D341Med (cell line): ENCODE results near the gene OR4D1.
"Not testable (repeated sequence)": the region's sequence is repeated elsewhere in the genome, so short reads cannot be mapped to it uniquely, and the experiment has no call there.

ENCODE experiments used
- DNase-seq: peaks from one replicate; pipeline ENCODE4 v3.0.0; 2012; ENCODE audit warnings: low spot score

OR4D1 gene

GRCh38 chr17:58147930-58148434 is at the start of gene OR4D1:
Gene OR4D1 (plus strand): TSS chr17:58148384. CDS start chr17:58155154, 6,770 bp downstream.
- DNase-seq, result no peak

GRCh38 chr17:58100506-58100905 is 47.7 kb upstream of the OR4D1 start:
- DNase-seq, result no peak

- DNase-seq, result not testable (repeated sequence)
Measured at GRCh38 chr17:58101898-58102297, 46.3 kb upstream of the OR4D1 start.

- DNase-seq, result no peak
Measured at GRCh38 chr17:58105093-58105492, 43.1 kb upstream of the OR4D1 start.

- DNase-seq, result no peak
Measured at GRCh38 chr17:58107306-58107705, 40.9 kb upstream of the OR4D1 start.

- DNase-seq, result no peak
Measured at GRCh38 chr17:58109197-58109596, 39.0 kb upstream of the OR4D1 start.

GRCh38 chr17:58110012-58110411 is 38.2 kb upstream of the OR4D1 start:
- DNase-seq, result no peak

- DNase-seq, result no peak
Measured at GRCh38 chr17:58111676-58112075, 36.5 kb upstream of the OR4D1 start.

- DNase-seq, result peak; percentile 89
Measured at GRCh38 chr17:58112970-58113631, 35.1 kb upstream of the OR4D1 start.

- DNase-seq, result no peak
Measured at GRCh38 chr17:58113947-58114346, 34.2 kb upstream of the OR4D1 start.

- DNase-seq, result no peak
Measured at GRCh38 chr17:58117382-58117781, 30.8 kb upstream of the OR4D1 start.

- no peak for DNase-seq
Measured at GRCh38 chr17:58119491-58119890, 28.7 kb upstream of the OR4D1 start.

GRCh38 chr17:58120195-58120822 is 27.9 kb upstream of the OR4D1 start:
- no peak for DNase-seq

- peak; percentile 70 for DNase-seq
Measured at GRCh38 chr17:58121925-58122324, 26.3 kb upstream of the OR4D1 start.

GRCh38 chr17:58127846-58128245 is 20.3 kb upstream of the OR4D1 start:
- no peak for DNase-seq

- DNase-seq, result not testable (repeated sequence)
Measured at GRCh38 chr17:58132697-58133096, 15.5 kb upstream of the OR4D1 start.

GRCh38 chr17:58136669-58137279 is 11.4 kb upstream of the OR4D1 start:
- DNase-seq, result peak; percentile 76

GRCh38 chr17:58141505-58141904 is 6.7 kb upstream of the OR4D1 start:
- DNase-seq, result no peak

- not testable (repeated sequence) for DNase-seq
Measured at GRCh38 chr17:58143335-58143734, 4.8 kb upstream of the OR4D1 start.

GRCh38 chr17:58144801-58145200 is 3.4 kb upstream of the OR4D1 start:
- DNase-seq, result no peak

- no peak for DNase-seq
Measured at GRCh38 chr17:58148609-58149008, 425 bp downstream of the OR4D1 start.

- no peak for DNase-seq
Measured at GRCh38 chr17:58150394-58150793, 2.2 kb downstream of the OR4D1 start.

GRCh38 chr17:58153046-58153445 is 4.9 kb downstream of the OR4D1 start:
- DNase-seq, result no peak
